MM.1S (cell line): ENCODE measurements around the gene CCR3.

Source experiments
- DNase-seq: peaks from one replicate; pipeline ENCODE4 v3.0.0-alpha.2; 2015
- H2AFZ ChIP-seq: fragments of 300-600 bp; sonication (generic); 2 replicates; pipeline ENCODE4 v1.6.0; 2016; ENCODE audit warnings: antibody characterized with exemption, low read length
- H3F3A ChIP-seq: fragments of 300-600 bp; sonication (generic); 2 replicates; pipeline ENCODE4 v1.6.1; 2016; ENCODE audit warnings: mild to moderate bottlenecking, antibody characterized with exemption, low read length, moderate library complexity, mixed read lengths; ENCODE audit not compliant: insufficient read depth
- H3K27ac ChIP-seq: fragments of 300-600 bp; sonication (generic); 2 replicates; pipeline ENCODE4 v1.5.1; 2016; ENCODE audit warnings: mild to moderate bottlenecking, low read length
- H3K27me3 ChIP-seq: fragments of 300-600 bp; sonication (generic); replicated peaks from 2 replicates; pipeline ENCODE4 v1.6.0; 2016; ENCODE audit warnings: low read length; ENCODE audit not compliant: insufficient read depth
- H3K36me3 ChIP-seq: fragments of 300-600 bp; sonication (generic); replicated peaks from 2 replicates; pipeline ENCODE4 v1.6.1; 2016; ENCODE audit warnings: mild to moderate bottlenecking, low read length, mixed read lengths; ENCODE audit not compliant: insufficient read depth
- H3K4me1 ChIP-seq: fragments of 300-600 bp; sonication (generic); 2 replicates; pipeline ENCODE4 v1.6.1; 2016; ENCODE audit warnings: low read length, mixed read lengths
- H3K4me2 ChIP-seq: fragments of 300-600 bp; sonication (generic); 2 replicates; pipeline ENCODE4 v1.6.0; 2016; ENCODE audit warnings: low read depth, low read length
- H3K4me3 ChIP-seq: fragments of 300-600 bp; sonication (generic); 2 replicates; pipeline ENCODE4 v1.5.1; 2016; ENCODE audit warnings: low read length, mixed read lengths
- H3K79me2 ChIP-seq: fragments of 300-600 bp; sonication (generic); 2 replicates; pipeline ENCODE4 v1.6.1; 2016; ENCODE audit warnings: mixed run types, low read length, mixed read lengths
- H3K9ac ChIP-seq: fragments of 300-600 bp; sonication (generic); 2 replicates; pipeline ENCODE4 v1.6.1; 2016; ENCODE audit warnings: low read length, mixed read lengths
- H3K9me2 ChIP-seq: fragments of 300-600 bp; sonication (generic); replicated peaks from 2 replicates; pipeline ENCODE4 v1.6.1; 2016; ENCODE audit warnings: mild to moderate bottlenecking, low read length, mixed read lengths; ENCODE audit not compliant: insufficient read depth
- H3K9me3 ChIP-seq: fragments of 300-600 bp; sonication (generic); replicated peaks from 2 replicates; pipeline ENCODE4 v1.6.1; 2016; ENCODE audit warnings: mild to moderate bottlenecking, low read length, mixed read lengths; ENCODE audit not compliant: insufficient read depth
- H4K20me1 ChIP-seq: fragments of 300-600 bp; sonication (generic); 2 replicates; pipeline ENCODE4 v1.6.1; 2016; ENCODE audit warnings: mild to moderate bottlenecking, low read length, moderate library complexity, mixed read lengths; ENCODE audit not compliant: insufficient read depth
- CTCF ChIP-seq: fragments of 300-600 bp; sonication (generic); IDR thresholded peaks from 2 replicates; pipeline ENCODE4 v1.5.1; 2016; ENCODE audit warnings: antibody characterized with exemption, low read length, mixed read lengths
- EZH2 ChIP-seq: fragments of 300-600 bp; sonication (generic); optimal IDR thresholded peaks from 2 replicates; pipeline ENCODE3; 2017; ENCODE audit warnings: low read depth, mild to moderate bottlenecking, antibody characterized with exemption, low read length, mixed read lengths
- EZH2phosphoT487 ChIP-seq: fragments of 300-600 bp; sonication (generic); IDR thresholded peaks from 2 replicates; pipeline ENCODE4 v1.6.1; 2018; ENCODE audit warnings: antibody characterized with exemption, low read length

CCR3 gene

GRCh38 chr3:46233194-46233593, 9.1 kb upstream of the CCR3 start:
- H3K9me3 ChIP-seq, result no peaks in the 10 kb centered on the region
- 0 out of 2 replicates have a peak, but pooled peaks cover 8% of the 10 kb centered on the region for H3K4me1 ChIP-seq
- H4K20me1 ChIP-seq, result no peaks in the 10 kb centered on the region
- DNase-seq, result no peak
- no peak for TF ChIP-seq EZH2
- no peak for TF ChIP-seq EZH2phosphoT487
- TF ChIP-seq CTCF, result no peak
- no peak overlapping the region for H3K27ac ChIP-seq
- H3K9ac ChIP-seq, result no peak overlapping the region
- no peaks in the 10 kb centered on the region for H3F3A ChIP-seq
- no peaks in the 10 kb centered on the region for H3K27me3 ChIP-seq
- no peaks in the 10 kb centered on the region for H3K79me2 ChIP-seq
- H3K4me2 ChIP-seq, result no peak overlapping the region
- no peaks in the 10 kb centered on the region for H3K36me3 ChIP-seq
- H3K4me3 ChIP-seq, result no peak overlapping the region
- no peaks in the 10 kb centered on the region for H3K9me2 ChIP-seq
- H2AFZ ChIP-seq, result no peak overlapping the region

- Histone ChIP-seq H3K9me3 (no peaks in the 10 kb centered on the region), H3F3A (no peaks in the 10 kb centered on the region), H3K4me1 (no peaks in the 10 kb centered on the region), H2AFZ (no peak overlapping the region), H3K27me3 (no peaks in the 10 kb centered on the region), H4K20me1 (no peaks in the 10 kb centered on the region), H3K27ac (no peak overlapping the region), H3K9me2 (no peaks in the 10 kb centered on the region), H3K4me3 (no peak overlapping the region), H3K4me2 (no peak overlapping the region), H3K9ac (no peak overlapping the region), H3K36me3 (no peaks in the 10 kb centered on the region), H3K79me2 (no peaks in the 10 kb centered on the region)
- TF ChIP-seq EZH2phosphoT487, result no peak
- no peak for TF ChIP-seq EZH2
- no peak for TF ChIP-seq CTCF
- no peak for DNase-seq
Observed at GRCh38 chr3:46235425-46235824, 6.8 kb upstream of the CCR3 start.

- H3K36me3 ChIP-seq, result no peaks in the 10 kb centered on the region
- no peak overlapping the region for H3K4me2 ChIP-seq
- H3K4me1 ChIP-seq, result no peaks in the 10 kb centered on the region
- no peaks in the 10 kb centered on the region for H4K20me1 ChIP-seq
- no peaks in the 10 kb centered on the region for H3F3A ChIP-seq
- H3K27me3 ChIP-seq, result no peaks in the 10 kb centered on the region
- TF ChIP-seq CTCF (no peak), EZH2 (no peak), EZH2phosphoT487 (no peak)
- no peak overlapping the region for H3K4me3 ChIP-seq
- no peaks in the 10 kb centered on the region for H3K9me2 ChIP-seq
- no peak for DNase-seq
- no peak overlapping the region for H3K27ac ChIP-seq
- no peaks in the 10 kb centered on the region for H3K9me3 ChIP-seq
- no peak overlapping the region for H3K9ac ChIP-seq
- no peak overlapping the region for H2AFZ ChIP-seq
- H3K79me2 ChIP-seq, result no peaks in the 10 kb centered on the region
Observed at GRCh38 chr3:46236294-46237054, 5.8 kb upstream of the CCR3 start.
